ENCODE measurements around the gene ECT2L. TPM values are rescaled to one million over a fixed set of nuclear protein-coding genes. Genes with fewer than 3 reads are reported as not detected.

The ECT2L gene
- total RNA-seq, 1 experiment from 2014 or later, result not detected

DNA sequence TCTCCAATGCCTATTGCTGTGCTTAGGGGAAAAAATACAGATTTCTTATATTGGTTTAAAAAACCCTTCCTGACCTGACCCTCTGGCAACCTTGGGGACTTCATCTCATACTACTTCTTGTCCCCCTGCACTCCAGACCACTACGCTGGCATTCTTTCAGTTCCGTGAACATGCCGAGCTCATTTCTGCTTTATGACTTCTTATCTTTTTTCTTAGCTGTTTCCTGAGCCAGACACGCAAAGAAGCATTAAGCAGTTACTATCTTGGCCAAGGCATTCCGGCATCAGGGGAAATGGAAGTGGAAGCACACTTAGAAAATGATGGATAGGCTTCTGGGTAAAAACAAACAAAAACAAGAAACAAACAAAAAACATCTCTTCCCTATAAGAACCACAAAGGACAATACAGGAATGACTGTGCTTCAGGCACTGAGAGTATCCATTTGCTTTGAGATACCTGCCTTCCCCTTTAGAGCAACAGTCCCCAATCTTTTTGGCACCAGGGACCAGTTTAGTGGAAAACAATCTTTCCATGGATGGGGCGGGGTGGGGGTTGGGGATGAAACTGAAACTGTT lies 26.7 kb upstream of the ECT2L start:
- Histone ChIP-seq H3K36me3 (ENCODE audit: control insufficient read depth in 1 of 2, insufficient read depth in 2 of 2, low read length in 2 of 2) (no peaks in the 10 kb centered on the region), H3K79me2 (ENCODE audit: insufficient read depth, low read length) (no peaks in the 10 kb centered on the region), H2AFZ (ENCODE audit: low read depth, low read length, poor library complexity, severe bottlenecking) (no peak overlapping the region), H3K9me3 (ENCODE audit: control insufficient read depth in 1 of 2, insufficient read depth in 1 of 2, low read depth in 1 of 2, low read length in 2 of 2) (no peaks in the 10 kb centered on the region), H3K4me2 (ENCODE audit: low read length) (no peak overlapping the region), H3K4me3 (replicated peaks in 1 of 2; ENCODE audit: low read depth in 1 of 2, low read length in 2 of 2) (no peak overlapping the region), H3K9ac (ENCODE audit: low read length) (no peak overlapping the region), H3K27ac (ENCODE audit: low read depth, low read length) (no peak overlapping the region), H3K27me3 (ENCODE audit: insufficient read depth, low read length) (no peaks in the 10 kb centered on the region), H3K4me1 (ENCODE audit: control insufficient read depth in 1 of 2, insufficient read depth in 2 of 2, low read length in 2 of 2) (peaks cover 0 to 11% of the 10 kb centered on the region in 2 experiments; a peak in 3 of 4 replicates), H4K20me1 (ENCODE audit: insufficient read depth) (no peaks in the 10 kb centered on the region), H3K9me2 (ENCODE audit: insufficient read depth) (no peaks in the 10 kb centered on the region)
- BruUV-seq (replicated peaks), result no TSS peak
- CTCF ChIA-PET, result no interaction called here
- DNase-seq (ENCODE audit: low read depth, low spot score) (no peak), ATAC-seq (no peak)
- POLR2A ChIA-PET, result no interaction called here
- intact Hi-C loops (cut with micrococcal nuclease), result no loop called here
- TF ChIP-seq POLR2AphosphoS5 (IDR thresholded peaks at IDR 0.05; ENCODE audit: low read depth, low read length) (no peak), EZH2 (IDR thresholded peaks at IDR 0.05) (no peak), POLR2A (IDR thresholded peaks at IDR 0.05; ENCODE audit: borderline replicate concordance, extremely low read depth, insufficient read depth, insufficient read length) (no peak), JUND (IDR thresholded peaks at IDR 0.05) (no peak), SP1 (IDR thresholded peaks at IDR 0.05; ENCODE audit: low read depth) (no peak), FOSL1 (IDR thresholded peaks at IDR 0.05; ENCODE audit: low read depth) (no peak), CEBPB (IDR thresholded peaks at IDR 0.05; ENCODE audit: low read depth) (no peak), ATF3 (IDR thresholded peaks at IDR 0.05) (no peak), CTCF (IDR thresholded peaks at IDR 0.05 in 2 of 3, conservative IDR thresholded peaks at IDR 0.05 in 1 of 3; ENCODE audit: borderline replicate concordance in 1 of 3, insufficient read depth in 1 of 3, low read depth in 2 of 3, low read length in 2 of 3) (no peak), ZNF274 (IDR thresholded peaks at IDR 0.05; ENCODE audit: low read depth, low read length) (no peak), ZBTB33 (IDR thresholded peaks at IDR 0.05; ENCODE audit: extremely low read depth, insufficient replicate concordance, low read length) (no peak), RAD21 (IDR thresholded peaks at IDR 0.05; ENCODE audit: low read depth) (no peak), TCF7L2 (IDR thresholded peaks at IDR 0.05; ENCODE audit: borderline replicate concordance, extremely low read depth, insufficient read depth, insufficient read length) (no peak)
- TF ChIP-seq, protein P1, sequence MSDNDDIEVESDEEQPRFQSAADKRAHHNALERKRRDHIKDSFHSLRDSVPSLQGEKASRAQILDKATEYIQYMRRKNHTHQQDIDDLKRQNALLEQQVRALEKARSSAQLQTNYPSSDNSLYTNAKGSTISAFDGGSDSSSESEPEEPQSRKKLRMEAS (IDR thresholded peaks at IDR 0.05), result no peak
- TF ChIP-seq, protein P2, sequence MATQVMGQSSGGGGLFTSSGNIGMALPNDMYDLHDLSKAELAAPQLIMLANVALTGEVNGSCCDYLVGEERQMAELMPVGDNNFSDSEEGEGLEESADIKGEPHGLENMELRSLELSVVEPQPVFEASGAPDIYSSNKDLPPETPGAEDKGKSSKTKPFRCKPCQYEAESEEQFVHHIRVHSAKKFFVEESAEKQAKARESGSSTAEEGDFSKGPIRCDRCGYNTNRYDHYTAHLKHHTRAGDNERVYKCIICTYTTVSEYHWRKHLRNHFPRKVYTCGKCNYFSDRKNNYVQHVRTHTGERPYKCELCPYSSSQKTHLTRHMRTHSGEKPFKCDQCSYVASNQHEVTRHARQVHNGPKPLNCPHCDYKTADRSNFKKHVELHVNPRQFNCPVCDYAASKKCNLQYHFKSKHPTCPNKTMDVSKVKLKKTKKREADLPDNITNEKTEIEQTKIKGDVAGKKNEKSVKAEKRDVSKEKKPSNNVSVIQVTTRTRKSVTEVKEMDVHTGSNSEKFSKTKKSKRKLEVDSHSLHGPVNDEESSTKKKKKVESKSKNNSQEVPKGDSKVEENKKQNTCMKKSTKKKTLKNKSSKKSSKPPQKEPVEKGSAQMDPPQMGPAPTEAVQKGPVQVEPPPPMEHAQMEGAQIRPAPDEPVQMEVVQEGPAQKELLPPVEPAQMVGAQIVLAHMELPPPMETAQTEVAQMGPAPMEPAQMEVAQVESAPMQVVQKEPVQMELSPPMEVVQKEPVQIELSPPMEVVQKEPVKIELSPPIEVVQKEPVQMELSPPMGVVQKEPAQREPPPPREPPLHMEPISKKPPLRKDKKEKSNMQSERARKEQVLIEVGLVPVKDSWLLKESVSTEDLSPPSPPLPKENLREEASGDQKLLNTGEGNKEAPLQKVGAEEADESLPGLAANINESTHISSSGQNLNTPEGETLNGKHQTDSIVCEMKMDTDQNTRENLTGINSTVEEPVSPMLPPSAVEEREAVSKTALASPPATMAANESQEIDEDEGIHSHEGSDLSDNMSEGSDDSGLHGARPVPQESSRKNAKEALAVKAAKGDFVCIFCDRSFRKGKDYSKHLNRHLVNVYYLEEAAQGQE (IDR thresholded peaks at IDR 0.05; ENCODE audit: low read depth), result no peak
- RAD21 ChIA-PET (ENCODE audit: low non-redundant PET in 1 of 2, low total read pairs in 2 of 2, uncharacterized antibody in 2 of 2, unreplicated experiment in 2 of 2), result no interaction called here
